Fibroblast of the aortic adventitia (primary cell): ENCODE results near the gene CLCN5. TPM values are rescaled to one million over a fixed set of nuclear protein-coding genes. Genes with fewer than 3 reads are reported as not detected.
"Not testable (repeated sequence)": the region's sequence is repeated elsewhere in the genome, so short reads cannot be mapped to it uniquely, and the experiment has no call there.

ENCODE experiments used
- DNase-seq: peaks from one replicate; pipeline ENCODE4 v3.0.0-alpha.2; 2010; ENCODE audit warnings: low read depth
- H3K4me3 ChIP-seq: 2 replicates; pipeline ENCODE4 v1.5.1; 2011; ENCODE audit warnings: low read depth, mild to moderate bottlenecking, control low read depth, low read length, moderate library complexity
- total RNA-seq: library from RNA; depleted of rRNA; stranded (reverse); fragments of >200 nt; gene quantifications from 2 replicates; pipeline ENCODE4 v1.2.3, GENCODE V29; 2012; ENCODE audit warnings: low replicate concordance
- TF ChIP-seq, protein P1 (sequence below): IDR thresholded peaks from 2 replicates; pipeline ENCODE4 v1.5.1; 2011; ENCODE audit warnings: mild to moderate bottlenecking, low read length, control low read depth, inconsistent platforms; ENCODE audit not compliant: insufficient read depth

The CLCN5 gene
- total RNA-seq, 1 donor, result 13.5 TPM

DNA sequence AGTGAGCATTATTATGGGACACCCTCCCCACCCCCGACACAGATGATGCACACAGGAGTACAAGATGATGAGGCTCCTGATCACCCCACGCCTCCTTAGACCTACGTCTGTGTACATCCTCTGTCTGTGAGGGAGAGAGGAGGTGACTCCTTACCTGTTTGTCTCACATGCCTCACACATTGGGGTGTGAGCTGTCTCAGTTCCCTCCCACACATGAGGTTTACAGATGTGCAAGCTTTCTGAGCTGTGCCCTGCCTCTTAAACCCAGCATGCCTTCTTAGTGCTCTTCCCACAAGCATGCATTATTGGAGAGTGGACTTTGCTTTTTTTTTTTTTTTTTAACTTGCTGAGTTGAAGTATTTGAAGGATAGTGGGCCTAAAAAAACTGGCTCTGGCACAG lies 76.7 kb downstream of the CLCN5 start:
- DNase-seq, result no peak
- TF ChIP-seq, protein P1, sequence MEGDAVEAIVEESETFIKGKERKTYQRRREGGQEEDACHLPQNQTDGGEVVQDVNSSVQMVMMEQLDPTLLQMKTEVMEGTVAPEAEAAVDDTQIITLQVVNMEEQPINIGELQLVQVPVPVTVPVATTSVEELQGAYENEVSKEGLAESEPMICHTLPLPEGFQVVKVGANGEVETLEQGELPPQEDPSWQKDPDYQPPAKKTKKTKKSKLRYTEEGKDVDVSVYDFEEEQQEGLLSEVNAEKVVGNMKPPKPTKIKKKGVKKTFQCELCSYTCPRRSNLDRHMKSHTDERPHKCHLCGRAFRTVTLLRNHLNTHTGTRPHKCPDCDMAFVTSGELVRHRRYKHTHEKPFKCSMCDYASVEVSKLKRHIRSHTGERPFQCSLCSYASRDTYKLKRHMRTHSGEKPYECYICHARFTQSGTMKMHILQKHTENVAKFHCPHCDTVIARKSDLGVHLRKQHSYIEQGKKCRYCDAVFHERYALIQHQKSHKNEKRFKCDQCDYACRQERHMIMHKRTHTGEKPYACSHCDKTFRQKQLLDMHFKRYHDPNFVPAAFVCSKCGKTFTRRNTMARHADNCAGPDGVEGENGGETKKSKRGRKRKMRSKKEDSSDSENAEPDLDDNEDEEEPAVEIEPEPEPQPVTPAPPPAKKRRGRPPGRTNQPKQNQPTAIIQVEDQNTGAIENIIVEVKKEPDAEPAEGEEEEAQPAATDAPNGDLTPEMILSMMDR, result no peak
- no peak overlapping the region for H3K4me3 ChIP-seq

DNA sequence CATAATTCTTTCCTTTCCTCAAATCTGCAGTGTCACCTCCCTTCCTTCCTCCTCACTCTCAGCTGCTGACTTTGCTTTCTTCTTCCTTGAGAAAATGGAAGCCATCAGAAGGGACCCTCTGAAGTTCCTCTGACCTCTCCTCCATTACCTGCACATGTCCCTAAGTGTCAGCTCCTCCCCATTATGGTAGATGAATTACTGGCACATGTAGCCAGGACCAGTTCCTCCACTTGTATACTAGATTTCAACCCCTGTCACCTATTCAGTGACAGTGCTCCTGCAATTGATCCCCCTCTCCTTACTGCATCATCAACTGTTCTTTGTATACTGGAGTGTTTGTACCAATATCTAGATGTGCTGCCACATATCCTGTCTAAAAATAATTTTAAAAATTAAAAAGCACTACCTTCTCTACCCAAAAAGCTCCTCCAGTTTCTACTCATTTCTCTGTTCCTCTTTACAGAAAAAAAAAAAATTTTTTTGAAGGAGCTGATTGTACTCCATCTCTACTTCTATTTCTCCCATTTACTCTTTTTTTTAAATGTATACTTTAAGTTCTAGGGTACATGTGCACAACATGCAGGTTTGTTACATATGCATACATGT lies 78.6 kb downstream of the CLCN5 start:
- H3K4me3 ChIP-seq, result no peak overlapping the region
- DNase-seq, result no peak
- TF ChIP-seq, protein P1, result no peak

DNA sequence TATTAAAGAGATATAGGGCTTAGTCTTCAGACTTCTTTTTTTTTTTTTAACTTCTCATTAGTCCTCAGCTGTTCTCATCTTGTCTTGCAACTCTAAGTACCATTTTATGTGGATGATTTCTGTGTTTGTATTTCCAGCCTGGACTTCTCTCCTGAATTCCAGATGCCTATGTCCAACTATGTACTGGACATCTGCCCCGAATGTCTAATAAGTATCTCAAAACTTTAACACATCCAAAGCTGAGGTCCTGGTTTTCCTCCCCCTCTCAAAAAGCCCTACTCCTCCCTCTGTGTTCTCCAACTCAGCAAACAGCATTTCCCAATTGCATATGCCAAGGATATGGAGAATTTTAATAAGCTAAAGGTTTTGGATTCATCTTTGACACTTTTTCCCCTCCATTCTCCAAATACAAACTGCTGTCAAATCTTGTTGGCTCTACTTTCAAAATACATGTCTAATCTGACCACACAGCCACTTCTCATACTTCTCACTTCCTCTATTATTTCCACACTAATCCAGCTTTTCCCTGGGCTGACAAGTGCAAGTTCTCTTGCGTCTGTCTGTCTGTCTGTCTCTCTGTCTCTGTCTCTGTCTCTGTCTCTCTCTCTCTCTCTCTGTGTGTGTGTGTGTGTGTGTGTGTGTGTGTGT lies 79.8 kb downstream of the CLCN5 start:
- no peak overlapping the region for H3K4me3 ChIP-seq
- TF ChIP-seq, protein P1, result no peak
- peak; percentile 76 for DNase-seq

DNA sequence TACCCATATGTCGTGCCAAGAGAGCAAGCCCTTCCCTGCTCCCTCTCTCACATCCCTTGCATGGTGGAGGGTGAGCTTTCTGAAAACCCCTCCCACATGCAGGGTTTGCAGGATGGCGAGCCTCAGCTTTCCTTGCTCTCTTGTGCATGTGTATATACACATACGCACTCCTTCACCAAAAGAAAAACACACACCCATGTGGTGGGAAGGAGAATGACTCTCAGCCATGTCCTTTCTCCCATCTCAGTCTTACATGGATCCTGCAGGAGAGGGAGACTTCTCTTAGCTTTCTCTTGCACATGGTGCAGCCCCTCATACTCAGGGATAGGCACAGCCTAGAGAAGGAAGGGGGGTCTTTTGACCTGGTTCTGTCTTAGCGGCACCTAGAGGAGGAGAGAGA lies 81.1 kb downstream of the CLCN5 start:
- no peak overlapping the region for H3K4me3 ChIP-seq
- TF ChIP-seq, protein P1, result no peak
- DNase-seq, result no peak

DNA sequence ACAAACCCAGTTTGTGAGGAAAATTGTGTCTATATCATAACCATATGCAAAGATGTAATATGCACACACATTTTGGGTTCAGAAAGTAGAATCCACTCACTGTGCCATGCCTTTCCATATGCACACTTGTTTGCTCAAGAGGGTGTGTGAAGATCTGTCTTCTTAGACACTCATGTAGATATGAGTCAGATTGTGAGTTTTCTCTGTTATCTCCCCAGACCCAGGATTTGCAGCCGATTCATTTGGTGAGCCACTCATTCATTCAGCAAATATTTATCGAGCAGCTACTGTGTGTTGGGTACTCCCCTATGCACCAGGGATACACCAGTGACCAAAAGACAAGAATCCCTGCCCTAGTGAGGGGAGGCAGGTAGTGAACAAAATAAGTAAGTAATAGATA lies 81.5 kb downstream of the CLCN5 start:
- H3K4me3 ChIP-seq, result no peak overlapping the region
- peak; percentile 20 for DNase-seq
- TF ChIP-seq, protein P1, result no peak

DNA sequence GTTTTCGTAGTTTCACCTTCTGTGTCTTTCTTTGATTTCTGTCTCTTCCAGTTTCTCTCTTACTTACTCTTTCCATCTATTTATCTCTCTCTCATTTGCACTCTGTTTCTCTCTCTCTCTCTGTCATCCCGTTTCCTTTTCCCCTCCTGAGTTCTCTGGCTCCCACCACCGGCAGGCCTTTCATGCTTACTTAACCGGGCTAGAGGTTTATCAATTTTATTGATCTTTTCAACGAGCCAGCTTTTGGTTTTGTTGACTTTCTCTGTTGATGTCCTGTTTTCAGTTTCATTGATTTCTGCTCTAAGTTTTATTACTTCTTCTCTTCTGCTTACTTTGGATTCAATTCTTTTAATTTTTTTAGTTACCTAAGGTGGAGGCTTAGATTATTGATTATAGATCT lies 103.2 kb downstream of the CLCN5 start:
- DNase-seq, H3K4me3 ChIP-seq: not testable (repeated sequence)

DNA sequence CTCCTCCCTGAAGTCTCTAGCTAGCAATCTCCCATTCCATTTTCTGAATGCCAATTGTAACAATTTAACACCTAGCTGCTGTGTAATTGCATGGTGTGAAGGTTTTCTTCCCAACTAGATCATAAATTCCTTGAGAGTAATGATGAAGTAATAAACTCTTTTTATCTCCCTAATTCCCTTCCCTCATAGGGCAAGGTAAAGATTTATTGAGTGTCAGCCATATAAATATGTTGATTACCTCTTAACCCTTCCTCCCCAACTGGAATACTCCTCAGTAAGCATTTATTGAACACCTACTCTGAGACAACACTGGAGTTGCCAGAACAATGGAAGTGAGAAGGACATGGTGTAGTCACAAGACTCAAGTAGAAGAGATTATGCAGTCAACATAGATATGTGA lies 112.7 kb downstream of the CLCN5 start:
- no peak overlapping the region for H3K4me3 ChIP-seq
- TF ChIP-seq, protein P1, result no peak
- DNase-seq, result no peak
